ENCODE data around the gene LLGL2.
"Not testable (repeated sequence)": the region's sequence is repeated elsewhere in the genome, so short reads cannot be mapped to it uniquely, and the experiment has no call there.

The LLGL2 gene

GRCh38 chr17:75507733-75508719 is 17.5 kb upstream of the LLGL2 start:
- no peak for DNase-seq (ENCODE audit: low read depth in 2 of 2)

DNA sequence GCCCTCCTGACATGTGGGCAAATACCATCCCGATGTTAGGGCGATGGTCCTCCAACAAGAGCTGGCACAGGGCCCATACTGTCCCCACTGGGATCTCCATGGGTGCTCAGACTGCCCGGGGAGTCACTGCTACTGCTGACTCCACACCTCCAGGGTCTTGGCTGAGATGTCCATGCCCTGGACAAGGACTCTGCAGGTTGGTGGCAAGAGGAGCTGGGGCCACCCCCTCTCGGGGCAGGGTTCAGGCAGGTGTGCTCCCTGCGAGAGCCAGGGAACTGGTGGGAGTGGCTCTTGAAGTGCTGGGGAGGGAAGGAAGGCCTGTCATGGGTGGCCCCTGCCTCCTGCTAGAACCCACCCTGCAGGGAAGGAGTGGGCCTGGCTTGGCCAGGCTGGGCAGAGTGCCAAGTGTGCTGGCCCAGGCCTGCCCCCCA is 16.6 kb upstream of the LLGL2 start:
- DNase-seq (ENCODE audit: low read depth in 2 of 2), result no peak

GRCh38 chr17:75509528-75510258 is 15.8 kb upstream of the LLGL2 start:
- no peak for DNase-seq (ENCODE audit: low read depth in 2 of 2)

- no peak for DNase-seq (ENCODE audit: low read depth in 2 of 2)
Observed at GRCh38 chr17:75511270-75511609, 14.3 kb upstream of the LLGL2 start.

GRCh38 chr17:75511610-75512575 is 13.6 kb upstream of the LLGL2 start:
- DNase-seq (ENCODE audit: low read depth in 2 of 2), result no peak

- DNase-seq (ENCODE audit: low read depth in 2 of 2), result no peak
Observed at GRCh38 chr17:75512926-75513640, 12.4 kb upstream of the LLGL2 start.

GRCh38 chr17:75513641-75514000 is 11.9 kb upstream of the LLGL2 start:
- no peak for DNase-seq (ENCODE audit: low read depth in 2 of 2)

DNA sequence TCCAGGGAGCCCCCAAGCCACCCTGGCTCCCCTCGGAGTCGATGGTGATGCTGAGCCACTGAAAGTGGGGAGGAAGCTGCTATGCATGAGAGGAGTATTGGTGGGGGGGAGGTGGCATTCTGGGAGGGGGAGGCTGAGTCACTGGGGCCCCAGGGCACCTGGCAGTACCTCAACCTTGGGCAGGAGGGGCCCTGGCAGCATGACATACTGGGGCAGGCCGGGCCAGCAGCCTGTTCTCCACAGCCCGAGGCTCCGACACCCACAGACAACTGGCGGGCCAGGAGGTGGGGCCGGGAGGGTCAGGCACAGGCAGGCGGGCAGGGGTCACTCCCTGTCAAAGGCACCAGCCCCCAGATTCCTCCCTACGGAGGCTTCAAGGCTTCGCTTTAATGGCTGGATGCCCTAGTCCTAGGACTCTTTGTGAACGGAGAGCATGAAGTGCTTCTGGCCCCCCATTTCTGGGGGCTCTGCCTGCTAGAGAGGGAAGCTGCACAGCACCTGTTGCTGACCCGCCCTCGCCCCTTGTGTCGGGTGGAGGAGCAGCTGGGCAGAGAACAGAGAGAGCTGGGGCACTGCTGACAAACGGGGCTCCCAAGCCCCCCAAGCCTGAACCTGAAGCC is 11.1 kb upstream of the LLGL2 start:
- no peak for DNase-seq (ENCODE audit: low read depth in 2 of 2)

DNA sequence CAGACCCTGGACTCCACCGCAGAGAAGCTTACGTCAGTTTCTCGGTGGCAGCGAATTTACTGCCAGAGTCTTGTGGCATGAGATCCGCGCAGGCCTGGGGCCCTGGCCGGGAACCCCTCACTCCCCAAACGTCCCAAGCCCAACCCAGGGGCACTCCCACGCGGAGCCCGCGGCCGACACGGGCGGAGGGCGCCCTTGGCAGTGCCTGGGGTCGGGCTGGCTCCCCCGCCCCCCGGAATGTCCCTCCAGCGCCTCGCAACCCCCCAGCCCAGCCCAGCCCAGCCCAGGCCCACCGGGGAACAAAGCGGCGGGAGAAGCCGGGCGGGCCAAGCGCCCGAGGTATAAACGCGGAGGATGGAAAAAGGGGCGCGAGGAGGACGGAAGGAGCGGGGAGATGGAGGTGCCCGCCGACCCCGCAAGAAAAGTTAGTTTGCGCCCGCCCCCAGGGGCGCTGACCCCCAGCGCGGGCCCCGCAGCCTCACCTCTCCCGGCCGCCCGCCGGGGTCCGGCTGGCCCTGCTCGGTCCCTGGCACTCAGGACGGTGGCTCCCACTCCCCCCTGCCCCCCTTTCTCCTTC is 10.5 kb upstream of the LLGL2 start:
- DNase-seq (ENCODE audit: low read depth in 2 of 2), result no peak

DNA sequence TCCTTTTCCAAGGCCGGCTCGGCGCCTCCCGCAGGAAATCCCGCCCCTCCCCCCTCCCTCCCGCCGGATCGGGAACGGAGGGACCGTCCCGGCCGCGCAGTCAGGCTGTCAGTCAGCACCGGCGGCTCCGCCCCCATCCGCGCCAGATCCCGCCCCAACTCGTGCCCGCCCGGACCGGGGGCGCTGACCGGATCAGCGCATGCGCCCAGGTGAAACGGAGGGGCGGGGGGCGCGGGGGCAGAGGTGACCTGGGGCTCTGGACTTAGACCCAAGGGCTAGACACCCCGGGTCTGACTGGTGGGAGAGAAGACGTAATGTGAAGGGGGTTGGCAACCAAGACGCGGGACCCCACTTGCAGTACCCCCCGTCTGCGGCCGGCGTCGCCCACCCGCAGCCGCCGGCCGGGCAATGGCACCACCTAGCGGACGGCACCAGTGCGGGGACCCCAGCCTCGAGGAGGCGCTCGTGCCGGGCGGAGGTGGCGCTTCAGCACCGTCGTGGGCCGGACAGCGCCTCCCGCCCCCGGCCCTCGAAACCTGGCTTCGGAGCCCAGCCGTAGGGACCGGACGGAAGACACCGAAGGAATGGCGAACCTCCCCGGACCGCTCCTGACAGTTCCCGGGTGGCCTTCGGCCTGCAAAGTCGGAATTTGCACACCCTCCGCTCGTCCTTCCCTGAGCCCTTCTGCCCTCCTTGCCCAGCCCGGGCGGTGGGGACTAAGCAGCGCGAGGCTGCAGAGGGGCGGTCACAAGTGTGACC is 9.8 kb upstream of the LLGL2 start, which contains the start of gene CASKIN2:
Gene CASKIN2 (minus strand): TSS at position 42 of the 759 bp plus-strand sequence. CDS start 1,733 bp downstream, outside the sequence.
- peak; percentile 70 to 85 for DNase-seq (ENCODE audit: low read depth in 2 of 2)

DNA sequence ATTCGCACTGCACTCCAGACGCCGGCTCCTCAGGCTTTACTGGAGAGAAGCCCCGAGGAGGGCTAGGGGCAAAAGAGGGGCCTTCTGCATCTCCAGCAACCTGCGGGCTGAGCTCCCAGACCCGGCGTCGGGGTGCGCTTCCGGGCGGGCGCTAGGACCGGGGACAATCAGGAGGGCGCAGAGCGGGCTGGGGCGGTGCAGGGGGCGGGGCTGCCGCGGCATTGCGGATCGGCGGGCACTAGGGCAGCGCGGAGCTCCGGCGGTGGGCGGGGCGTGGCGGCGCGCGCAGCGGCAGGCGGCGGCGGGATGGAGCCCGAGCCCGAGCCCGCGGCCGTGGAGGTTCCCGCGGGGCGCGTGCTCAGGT is 9.3 kb upstream of the LLGL2 start, which contains the start of gene TSEN54:
Gene TSEN54 (plus strand): TSS at position 274 of the 364 bp plus-strand sequence. CDS start 33 bp downstream, at position 307.
- DNase-seq (ENCODE audit: low read depth in 2 of 2), result peak; percentile 92 to 96

DNA sequence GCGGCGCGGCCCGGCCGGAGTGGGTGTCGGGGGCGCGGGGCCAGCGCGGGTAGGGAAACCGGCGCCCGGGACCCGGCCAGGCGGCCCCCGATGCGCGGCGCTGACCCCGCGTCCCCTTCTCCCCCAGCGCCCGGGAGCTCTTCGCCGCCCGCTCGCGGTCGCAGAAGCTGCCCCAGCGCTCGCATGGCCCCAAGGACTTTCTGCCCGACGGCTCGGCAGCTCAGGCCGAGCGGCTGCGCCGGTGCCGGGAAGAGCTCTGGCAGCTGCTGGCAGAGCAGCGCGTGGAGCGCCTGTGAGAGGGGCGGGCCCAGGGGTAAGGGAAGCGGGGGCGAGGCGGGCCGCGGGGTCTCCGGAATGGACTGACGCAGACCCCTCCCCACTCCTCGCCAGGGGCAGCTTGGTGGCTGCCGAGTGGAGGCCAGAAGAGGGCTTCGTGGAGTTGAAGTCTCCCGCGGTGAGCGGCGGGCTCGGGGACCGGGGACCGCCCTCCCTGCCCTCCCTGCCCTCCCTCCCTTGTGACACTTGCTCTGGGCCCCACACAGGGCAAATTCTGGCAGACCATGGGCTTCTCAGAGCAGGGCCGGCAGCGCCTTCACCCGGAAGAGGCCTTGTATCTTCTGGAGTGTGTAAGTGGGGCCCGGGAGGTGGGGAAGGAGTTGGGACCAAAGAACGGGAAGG is 8.7 kb upstream of the LLGL2 start:
- DNase-seq (ENCODE audit: low read depth in 2 of 2), result no peak

DNA sequence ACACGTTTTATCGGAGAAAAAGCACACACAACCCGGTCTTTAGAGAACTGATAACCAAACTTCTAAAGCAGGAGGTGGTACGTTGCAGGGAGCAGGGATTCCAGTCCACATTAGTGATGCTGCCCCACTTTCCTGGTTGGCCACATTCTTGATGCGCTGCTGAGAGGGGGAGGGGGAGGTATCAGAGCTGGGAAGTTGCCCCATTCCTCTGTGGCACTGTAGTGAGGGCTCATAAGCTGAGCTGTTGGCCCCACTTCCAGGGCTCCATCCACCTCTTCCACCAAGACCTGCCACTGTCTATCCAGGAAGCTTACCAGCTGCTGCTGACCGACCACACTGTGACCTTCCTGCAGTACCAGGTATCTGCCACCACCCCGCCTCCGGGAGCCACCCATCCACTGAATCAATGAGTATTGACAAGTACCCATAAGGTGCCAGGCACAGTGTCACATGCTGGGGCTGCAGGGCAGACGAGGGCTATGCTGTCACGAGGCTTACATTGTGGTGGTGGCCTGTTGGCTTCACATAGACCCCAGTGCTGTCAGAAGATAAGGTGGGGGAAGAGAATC is 8.1 kb upstream of the LLGL2 start:
- DNase-seq (ENCODE audit: low read depth in 2 of 2), result peak in 1 of 2 donors; percentile 24

GRCh38 chr17:75518201-75518600 is 7.3 kb upstream of the LLGL2 start:
- DNase-seq (ENCODE audit: low read depth in 2 of 2), result no peak

- DNase-seq (ENCODE audit: low read depth in 2 of 2), result no peak
Observed at GRCh38 chr17:75518983-75519537, 6.4 kb upstream of the LLGL2 start.

DNA sequence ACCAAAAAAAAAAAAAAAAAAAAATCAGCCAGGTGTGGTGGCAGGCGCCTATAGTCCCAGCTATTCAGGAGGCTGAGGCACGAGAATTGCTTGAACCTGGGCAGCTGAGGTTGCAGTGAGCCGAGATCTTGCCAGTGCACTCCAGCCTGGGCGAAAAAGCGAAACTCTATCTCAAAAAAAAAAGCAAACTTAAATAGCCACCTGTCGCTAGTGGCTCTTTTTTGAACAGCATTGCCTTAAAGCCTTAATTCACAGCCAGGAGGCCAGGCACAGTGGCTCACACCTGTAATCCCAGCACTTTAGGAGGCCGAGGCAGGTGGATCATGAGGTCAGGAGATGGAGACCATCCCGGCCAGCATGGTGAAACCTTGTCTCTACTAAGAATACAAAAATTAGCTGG is 5.1 kb upstream of the LLGL2 start:
- DNase-seq (ENCODE audit: low read depth in 2 of 2), result not testable (repeated sequence)

DNA sequence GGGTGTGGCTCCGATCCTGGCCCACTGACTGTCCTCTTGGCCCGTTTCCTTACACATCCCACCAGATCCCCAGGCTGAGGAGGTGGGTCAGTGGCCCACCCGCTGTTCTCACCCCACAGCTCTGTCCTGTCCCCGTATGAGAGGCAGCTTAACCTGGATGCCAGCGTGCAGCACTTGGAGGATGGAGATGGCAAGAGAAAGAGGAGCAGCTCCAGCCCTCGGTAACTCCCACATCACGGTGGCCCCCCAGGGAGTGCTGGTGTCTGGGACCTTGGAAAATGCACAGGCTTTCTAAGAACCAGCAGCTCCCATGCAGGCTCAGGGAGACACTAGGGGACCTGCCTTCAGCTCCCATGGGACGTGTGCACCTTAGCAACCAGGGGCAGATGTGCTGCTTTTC is 4.2 kb upstream of the LLGL2 start:
- no peak for DNase-seq (ENCODE audit: low read depth in 2 of 2)
